Stimulated activated CD4-positive, alpha-beta T cell treated with anti-CD3 and anti-CD28 coated beads, TNF-alpha, amount 100 ng/mL, for 48 hours (primary cell): Measurements from ENCODE around the gene TP63.
"Not testable (repeated sequence)": the region's sequence is repeated elsewhere in the genome, so short reads cannot be mapped to it uniquely, and the experiment has no call there.

ENCODE experiments used
- DNase-seq, 3 donors: peaks; one replicate each; pipeline ENCODE4 v3.0.0-alpha.2; 2020; ENCODE audit warnings: low read depth in 3 of 3

The TP63 gene

GRCh38 chr3:189625572-189625971 is 5.6 kb upstream of the TP63 start:
- no peak for DNase-seq

GRCh38 chr3:189626286-189626685 is 4.9 kb upstream of the TP63 start:
- no peak for DNase-seq

GRCh38 chr3:189629803-189630455 is 1.3 kb upstream of the TP63 start:
- DNase-seq, result no peak

GRCh38 chr3:189630767-189631372 is 319 bp upstream of the TP63 start:
- DNase-seq, result no peak

- no peak for DNase-seq
These were observed 220 bp downstream of the TP63 start for GRCh38 chr3:189631409-189631808.

GRCh38 chr3:189632242-189632641 is 1.1 kb downstream of the TP63 start:
- DNase-seq, result no peak

GRCh38 chr3:189635339-189635738 is 4.2 kb downstream of the TP63 start:
- DNase-seq, result no peak

GRCh38 chr3:189636048-189636447 is 4.9 kb downstream of the TP63 start:
- no peak for DNase-seq

- DNase-seq, result no peak
These were observed 6.6 kb downstream of the TP63 start for GRCh38 chr3:189637750-189638149.

GRCh38 chr3:189638276-189639031 is 7.3 kb downstream of the TP63 start:
- no peak for DNase-seq

GRCh38 chr3:189641776-189642175 is 10.6 kb downstream of the TP63 start:
- no peak for DNase-seq

- DNase-seq, result no peak
These were observed 15.8 kb downstream of the TP63 start for GRCh38 chr3:189646853-189647542.

GRCh38 chr3:189652042-189652441 is 20.9 kb downstream of the TP63 start:
- no peak for DNase-seq

GRCh38 chr3:189655617-189656016 is 24.4 kb downstream of the TP63 start:
- DNase-seq, result no peak

GRCh38 chr3:189659571-189659970 is 28.4 kb downstream of the TP63 start:
- no peak for DNase-seq

GRCh38 chr3:189664311-189664710 is 33.1 kb downstream of the TP63 start:
- no peak for DNase-seq

- not testable (repeated sequence) for DNase-seq
These were observed 41.2 kb downstream of the TP63 start for GRCh38 chr3:189672346-189672745.

GRCh38 chr3:189673535-189673934 is 42.3 kb downstream of the TP63 start:
- DNase-seq, result no peak

- no peak for DNase-seq
These were observed 43.2 kb downstream of the TP63 start for GRCh38 chr3:189674249-189674913.

- DNase-seq, result no peak
These were observed 46.5 kb downstream of the TP63 start for GRCh38 chr3:189677667-189678066.

GRCh38 chr3:189680723-189681122 is 49.5 kb downstream of the TP63 start:
- DNase-seq, result no peak
